Duodenal mucosa (tissue), 2 donors: ENCODE measurements around the gene DNMT3B.

Source experiments
- H3K27ac ChIP-seq: one replicate; pipeline ENCODE4 v1.7.0; 2013; ENCODE audit warnings: low read depth, low read length
- H3K27me3 ChIP-seq, 2 donors: one replicate each; pipeline ENCODE4 v1.7.0; 2013; ENCODE audit warnings: low read length in 2 of 2, control low read depth in 1 of 2; ENCODE audit not compliant: insufficient read depth in 2 of 2, control insufficient read depth in 1 of 2
- H3K36me3 ChIP-seq, 2 donors: one replicate each; pipeline ENCODE4 v1.7.0; 2013; ENCODE audit warnings: low read length in 2 of 2, control low read depth in 1 of 2; ENCODE audit not compliant: insufficient read depth in 2 of 2, control insufficient read depth in 1 of 2
- H3K4me1 ChIP-seq, 2 donors: one replicate each; pipeline ENCODE4 v1.7.0; 2013; ENCODE audit warnings: low read length in 2 of 2, control low read depth in 1 of 2; ENCODE audit not compliant: insufficient read depth in 2 of 2, control insufficient read depth in 1 of 2
- H3K4me3 ChIP-seq, 2 donors: one replicate each; pipeline ENCODE4 v1.7.0; 2013; ENCODE audit warnings: low read length in 2 of 2, low read depth in 1 of 2
- H3K9ac ChIP-seq, 2 donors: one replicate each; pipeline ENCODE4 v1.7.0; 2013; ENCODE audit warnings: low read length in 2 of 2, low read depth in 1 of 2
- H3K9me3 ChIP-seq, 2 donors: one replicate each; pipeline ENCODE4 v1.7.0; 2013; ENCODE audit warnings: low read length in 2 of 2, control low read depth in 1 of 2; ENCODE audit not compliant: control insufficient read depth in 1 of 2

Gene DNMT3B

DNA sequence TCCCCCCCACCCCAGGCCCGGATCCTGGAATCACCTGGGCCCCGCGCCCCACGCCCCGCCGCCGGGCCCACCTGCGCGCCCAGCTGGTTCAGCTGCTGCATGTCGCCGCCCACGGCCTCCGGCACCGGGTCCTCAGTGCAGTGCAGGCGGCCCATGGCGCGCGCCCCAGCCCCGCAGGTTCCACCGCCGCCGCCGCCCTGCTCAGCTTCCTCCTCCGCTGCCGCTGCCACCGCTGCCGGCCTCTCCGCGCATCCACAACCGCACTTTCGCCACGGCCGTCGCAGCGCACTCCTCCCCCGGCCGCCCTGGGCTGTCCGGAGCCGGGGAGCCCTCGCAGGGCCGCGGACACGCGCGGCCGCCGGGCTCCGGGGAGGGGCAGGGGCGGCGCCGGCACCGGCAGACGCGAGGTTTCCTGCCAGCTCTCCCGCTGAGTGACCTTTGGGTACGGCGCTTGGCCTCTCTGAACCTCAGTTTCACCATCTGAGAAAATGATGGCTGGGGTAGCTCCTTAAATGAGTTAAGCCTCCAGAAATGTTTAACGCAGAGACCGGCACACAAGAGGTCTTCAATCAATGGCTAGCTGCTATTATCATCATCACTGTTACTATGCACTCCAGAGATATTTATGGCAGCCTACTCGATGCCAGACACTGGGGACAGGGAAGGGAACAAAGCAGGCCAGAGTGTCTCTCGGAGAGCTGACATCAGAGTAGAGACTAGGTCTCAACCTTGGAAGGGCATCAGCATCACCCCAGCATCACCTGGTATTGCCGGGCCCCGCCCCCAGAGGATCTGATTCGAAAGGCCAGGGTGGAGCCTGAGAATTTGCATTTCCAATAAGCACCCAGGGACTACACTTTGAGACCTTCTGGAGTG is 18.7 kb upstream of the DNMT3B start, which contains the start of gene COMMD7:
COMMD7 (minus strand) TSS at position 231 of the 876 bp plus-strand sequence; CDS start at position 155, 76 bp downstream.
- Histone ChIP-seq H3K9ac (peak within 1 kb of the TSS; percentile 75 to 77), H3K9me3 (no peaks in the 10 kb centered on the region), H3K4me1 (peaks cover 8 to 14% of the 10 kb centered on the region in 2 donors), H3K36me3 (no peaks in the 10 kb centered on the region), H3K4me3 (peak within 1 kb of the TSS; percentile 84 to 85), H3K27me3 (no peaks in the 10 kb centered on the region), H3K27ac (peak within 1 kb of the TSS; percentile 31)

DNA sequence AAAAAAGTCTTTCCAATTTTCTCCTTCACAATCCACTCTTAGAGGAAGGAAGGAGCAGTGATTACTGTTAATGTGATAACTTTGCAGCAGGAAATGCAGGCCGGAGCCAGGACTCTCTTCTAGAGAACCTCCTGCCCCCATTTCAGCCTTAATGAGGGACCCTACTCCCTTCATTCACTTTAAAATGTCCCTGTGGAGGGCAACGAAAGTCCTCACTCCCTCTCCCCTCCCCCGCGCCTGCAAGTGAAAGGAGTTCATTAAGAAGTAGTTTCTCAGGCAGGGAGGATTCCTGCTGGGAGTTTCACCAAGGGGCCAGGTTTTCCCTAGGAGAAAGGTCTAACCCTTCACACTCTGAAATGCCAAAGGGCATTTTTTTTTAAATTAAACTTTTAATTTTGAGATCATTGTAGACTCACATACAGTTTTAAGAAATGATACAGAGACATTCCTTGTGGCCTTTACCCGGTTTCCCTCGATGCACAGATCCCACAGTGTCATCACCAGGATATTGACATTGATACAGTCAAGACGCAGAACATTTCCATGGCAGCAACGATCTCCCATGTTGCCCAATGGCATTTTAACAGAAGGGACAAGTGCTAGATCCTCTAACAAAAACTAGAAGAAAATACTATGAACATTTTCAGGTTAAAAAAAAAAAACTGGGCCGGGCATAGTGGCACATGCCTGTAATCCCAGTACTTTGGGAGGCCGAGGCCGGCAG is 12.1 kb upstream of the DNMT3B start:
- H3K4me1 ChIP-seq = no peaks in the 10 kb centered on the region
- H3K9me3 ChIP-seq = no peaks in the 10 kb centered on the region
- no peak overlapping the region for H3K4me3 ChIP-seq
- H3K27ac ChIP-seq = no peak overlapping the region
- no peak overlapping the region for H3K9ac ChIP-seq
- H3K27me3 ChIP-seq = no peaks in the 10 kb centered on the region
- H3K36me3 ChIP-seq = no peaks in the 10 kb centered on the region

DNA sequence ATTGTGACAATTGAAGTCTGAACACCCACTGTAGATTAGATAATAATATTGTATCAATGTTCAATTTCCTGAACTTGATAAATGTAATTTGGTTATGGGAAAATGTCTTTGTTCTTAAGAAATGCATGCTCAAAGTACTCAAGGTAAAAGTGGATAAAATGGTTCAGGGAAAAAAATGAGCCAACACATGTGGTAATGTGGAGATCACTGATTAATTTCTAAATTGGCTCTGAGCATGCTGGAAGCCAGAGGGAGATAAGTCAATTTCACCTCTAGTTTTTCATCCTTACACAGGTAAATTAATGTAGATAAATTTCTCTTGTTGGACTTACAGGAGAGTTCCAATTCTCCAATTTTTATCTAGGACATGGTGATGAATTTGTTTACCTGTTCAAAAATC is 10.9 kb upstream of the DNMT3B start:
- Histone ChIP-seq H3K36me3 (no peaks in the 10 kb centered on the region), H3K4me3 (no peak overlapping the region), H3K27ac (no peak overlapping the region), H3K27me3 (no peaks in the 10 kb centered on the region), H3K4me1 (no peaks in the 10 kb centered on the region), H3K9ac (no peak overlapping the region), H3K9me3 (no peaks in the 10 kb centered on the region)

DNA sequence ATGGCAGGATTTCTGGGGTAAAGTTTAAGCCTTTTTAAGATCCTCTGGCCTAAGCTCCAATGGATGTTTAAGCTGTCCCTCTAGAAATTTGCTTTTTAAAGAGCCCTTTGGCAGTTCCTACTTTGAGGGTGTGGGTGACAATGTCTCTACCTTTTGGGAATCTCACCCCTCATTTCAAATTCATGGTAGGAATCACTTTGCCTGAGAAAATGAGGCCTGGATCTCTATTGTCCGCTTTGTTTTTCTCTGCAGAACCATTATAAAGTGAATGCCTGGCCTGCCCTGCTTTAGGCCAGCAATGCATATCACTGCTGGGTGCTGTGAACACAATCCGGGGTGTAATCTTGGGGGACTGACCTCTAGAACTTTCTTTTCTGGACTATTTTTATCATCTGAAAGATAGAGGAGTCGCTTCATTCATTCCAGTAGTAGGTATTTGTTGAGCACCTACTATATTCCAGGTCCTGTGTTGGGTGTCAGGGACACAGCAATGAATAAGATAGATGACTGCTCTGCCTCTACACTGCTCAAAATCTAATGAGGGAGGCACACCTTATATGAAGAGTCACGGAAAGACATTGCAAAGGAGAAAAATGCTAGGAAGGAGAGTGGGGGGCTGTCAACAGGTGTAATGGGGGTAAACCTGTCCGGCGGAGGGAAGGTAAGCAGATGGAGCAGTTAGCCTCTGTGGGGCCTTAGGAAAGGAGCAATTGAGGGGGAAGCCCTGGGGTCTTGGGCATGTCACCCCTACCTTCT is 10.3 kb upstream of the DNMT3B start:
- H3K9ac ChIP-seq = no peak overlapping the region
- H3K4me1 ChIP-seq = no peaks in the 10 kb centered on the region
- no peaks in the 10 kb centered on the region for H3K9me3 ChIP-seq
- no peaks in the 10 kb centered on the region for H3K36me3 ChIP-seq
- H3K27ac ChIP-seq = no peak overlapping the region
- no peaks in the 10 kb centered on the region for H3K27me3 ChIP-seq
- no peak overlapping the region for H3K4me3 ChIP-seq

DNA sequence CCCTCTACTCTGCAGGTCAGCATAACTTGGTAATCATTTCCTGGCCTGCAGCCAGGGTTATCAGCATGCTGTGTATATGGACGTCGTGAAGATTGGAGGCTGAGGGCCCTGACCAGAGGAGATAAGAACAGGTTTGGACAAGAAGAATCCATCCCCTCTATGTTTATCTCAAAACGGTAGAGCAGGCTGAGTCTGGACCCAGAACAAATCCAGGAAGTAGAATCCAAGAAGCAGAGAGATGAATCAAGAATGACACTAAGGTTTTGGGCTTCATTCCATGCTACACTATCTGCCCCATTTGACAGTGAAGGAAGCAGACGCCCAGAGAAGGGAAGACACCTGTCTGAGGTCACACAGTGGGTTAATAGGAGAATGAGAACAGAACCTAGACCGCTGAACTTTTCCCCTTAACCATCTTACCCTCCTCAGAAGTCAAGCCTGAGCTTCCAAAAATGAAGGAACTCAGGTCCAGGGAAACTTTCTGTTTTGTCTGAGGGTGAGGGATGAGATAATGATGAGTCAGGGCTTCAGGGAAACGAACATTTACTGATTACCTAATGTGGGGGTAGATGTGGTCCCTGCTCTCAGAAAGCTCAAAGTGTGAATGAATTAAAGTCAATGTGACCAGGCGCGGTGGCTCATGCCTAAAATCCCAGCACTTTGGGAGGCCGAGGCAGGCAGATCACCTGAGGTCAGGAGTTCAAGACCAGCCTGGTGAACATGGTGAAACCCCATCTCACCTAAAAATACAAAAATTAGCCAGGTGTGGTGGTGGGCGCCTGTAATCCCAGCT is 9.5 kb upstream of the DNMT3B start:
- H3K9ac ChIP-seq = no peak overlapping the region
- no peaks in the 10 kb centered on the region for H3K4me1 ChIP-seq
- H3K27me3 ChIP-seq = no peaks in the 10 kb centered on the region
- no peak overlapping the region for H3K4me3 ChIP-seq
- H3K36me3 ChIP-seq = no peaks in the 10 kb centered on the region
- no peak overlapping the region for H3K27ac ChIP-seq
- no peaks in the 10 kb centered on the region for H3K9me3 ChIP-seq

DNA sequence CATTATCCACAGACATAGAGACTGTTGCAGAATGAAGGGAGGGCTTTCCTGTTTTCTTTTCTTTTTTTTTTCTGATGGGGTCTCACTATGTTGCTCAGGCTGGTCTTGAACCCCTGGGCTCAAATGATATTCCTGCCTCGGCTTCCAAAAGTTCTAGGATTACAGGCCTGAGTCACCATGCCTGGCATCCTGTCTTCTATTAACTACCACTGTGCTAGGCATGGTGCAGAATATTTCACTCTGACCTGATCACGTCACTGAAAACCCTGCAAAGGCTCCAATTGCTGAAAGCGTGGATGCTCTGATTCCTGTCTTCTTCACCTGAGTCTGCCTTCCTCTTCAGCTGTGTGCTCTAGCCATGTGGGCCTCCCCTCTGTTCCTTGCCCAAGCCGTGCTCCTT is 8.5 kb upstream of the DNMT3B start:
- Histone ChIP-seq H3K9ac (no peak overlapping the region), H3K27me3 (no peaks in the 10 kb centered on the region), H3K36me3 (no peaks in the 10 kb centered on the region), H3K4me1 (no peaks in the 10 kb centered on the region), H3K9me3 (no peaks in the 10 kb centered on the region), H3K4me3 (no peak overlapping the region), H3K27ac (no peak overlapping the region)

DNA sequence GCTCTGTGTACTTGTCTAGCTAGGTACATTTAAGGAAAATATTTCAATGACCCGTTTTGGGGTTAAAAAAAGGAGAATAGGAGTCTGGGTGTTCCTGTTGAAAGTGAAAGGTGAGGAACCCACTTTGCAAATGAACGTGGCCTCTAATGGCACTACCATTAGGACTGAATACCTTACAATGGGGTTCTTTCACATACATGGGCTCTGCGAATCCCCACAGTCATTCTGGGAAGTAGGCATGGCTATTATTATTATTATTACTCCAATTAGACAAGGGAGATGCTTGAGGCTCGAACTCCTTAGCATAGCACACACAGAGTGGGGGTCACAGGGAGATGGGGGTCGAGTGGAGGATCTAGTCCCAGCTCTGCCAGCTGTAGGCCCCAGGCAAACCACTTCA is 6.0 kb upstream of the DNMT3B start:
- no peaks in the 10 kb centered on the region for H3K9me3 ChIP-seq
- no peaks in the 10 kb centered on the region for H3K27me3 ChIP-seq
- H3K9ac ChIP-seq = no peak overlapping the region
- peaks cover 0 to 4% of the 10 kb centered on the region in 2 donors for H3K4me1 ChIP-seq
- no peak overlapping the region for H3K4me3 ChIP-seq
- H3K36me3 ChIP-seq = no peaks in the 10 kb centered on the region
- no peak overlapping the region for H3K27ac ChIP-seq

DNA sequence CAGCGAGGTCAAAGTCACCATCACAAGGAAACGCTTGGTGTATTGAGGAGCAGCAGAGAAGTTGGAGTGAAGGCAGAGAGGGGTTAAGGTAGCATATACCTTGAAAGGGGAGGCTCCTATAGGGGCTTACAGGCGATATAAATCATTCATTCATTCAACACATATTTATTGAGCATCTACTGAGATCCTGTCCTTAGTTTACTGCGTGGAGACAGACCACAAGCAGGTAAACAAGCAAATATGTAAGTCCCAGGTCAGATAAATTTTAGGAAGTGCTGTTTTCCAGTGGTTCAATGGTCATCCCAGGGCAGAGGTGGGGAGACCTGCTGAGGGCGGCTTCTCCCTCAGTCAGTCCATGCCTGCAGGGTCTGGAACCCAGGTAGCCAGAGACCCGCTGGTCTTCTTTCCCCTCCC is 761 bp upstream of the DNMT3B start:
- Histone ChIP-seq H3K9me3 (no peaks in the 10 kb centered on the region), H3K4me1 (peaks cover 12 to 19% of the 10 kb centered on the region in 2 donors), H3K4me3 (peak overlapping the region; percentile 67 to 71), H3K27me3 (no peaks in the 10 kb centered on the region), H3K36me3 (no peaks in the 10 kb centered on the region), H3K9ac (no peak overlapping the region), H3K27ac (no peak overlapping the region)

DNA sequence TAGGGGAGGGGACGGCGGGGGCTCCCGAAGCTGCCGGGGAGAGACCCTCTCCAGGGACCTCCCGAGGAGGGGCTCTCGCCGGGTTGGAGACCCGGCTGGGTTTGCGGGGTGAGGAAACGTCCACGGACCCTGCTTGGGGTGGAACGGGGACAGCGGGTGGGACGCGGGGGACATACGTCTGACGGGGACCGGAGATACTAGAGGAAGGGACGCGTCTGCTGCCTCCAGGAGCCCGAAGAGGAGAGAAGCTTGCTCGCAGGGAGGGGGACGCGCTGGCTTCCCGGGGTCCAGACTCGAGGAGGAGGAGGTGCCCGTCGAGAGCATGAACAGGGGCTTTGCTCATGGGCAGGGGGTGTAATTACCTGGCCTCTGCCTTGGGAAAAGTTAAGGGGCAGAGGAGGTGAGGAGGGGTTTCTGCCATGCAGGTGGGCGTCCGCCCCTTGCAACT is 593 bp downstream of the DNMT3B start:
- Histone ChIP-seq H3K27me3 (no peaks in the 10 kb centered on the region), H3K9me3 (no peaks in the 10 kb centered on the region), H3K9ac (peak overlapping the region; percentile 59 to 69), H3K27ac (no peak overlapping the region), H3K36me3 (no peaks in the 10 kb centered on the region), H3K4me3 (peak overlapping the region; percentile 84 to 85), H3K4me1 (peaks cover 12 to 19% of the 10 kb centered on the region in 2 donors)
